GM06990 (cell line): ENCODE results near the gene SP7.
A peak's percentile ranks its signal among the peaks of the same experiment; 100 is the strongest.

Experiments used
- DNase-seq: peaks from one replicate; pipeline ENCODE4 v3.0.0-alpha.2; 2011; ENCODE audit not compliant: insufficient read length; ENCODE audit errors: extremely low read depth
- H3K27me3 ChIP-seq: replicated peaks from 2 replicates; pipeline ENCODE4 v1.6.0; 2011; ENCODE audit warnings: low read length; ENCODE audit not compliant: control insufficient read depth, insufficient read depth
- H3K36me3 ChIP-seq: 2 replicates; pipeline ENCODE4 v1.5.1; 2011; ENCODE audit warnings: low read length; ENCODE audit not compliant: control insufficient read depth, insufficient read depth
- H3K4me3 ChIP-seq: replicated peaks from 2 replicates; pipeline ENCODE4 v1.5.1; 2011; ENCODE audit warnings: low read depth, mild to moderate bottlenecking, control low read depth, low read length
- CTCF ChIP-seq: IDR thresholded peaks from 2 replicates; pipeline ENCODE4 v1.5.1; 2011; ENCODE audit warnings: low read length, control low read depth, mild to moderate bottlenecking, inconsistent platforms; ENCODE audit not compliant: insufficient read depth, poor library complexity, severe bottlenecking

Gene SP7

GRCh38 chr12:53347905-53348304 lies 11.8 kb upstream of the SP7 start:
- DNase-seq = no peak
- Histone ChIP-seq H3K27me3 (no peaks in the 10 kb centered on the region), H3K36me3 (no peaks in the 10 kb centered on the region), H3K4me3 (no peak overlapping the region)
- no peak for TF ChIP-seq CTCF

GRCh38 chr12:53346491-53346890 lies 10.3 kb upstream of the SP7 start:
- no peak for TF ChIP-seq CTCF
- Histone ChIP-seq H3K27me3 (no peaks in the 10 kb centered on the region), H3K4me3 (no peak overlapping the region), H3K36me3 (no peaks in the 10 kb centered on the region)
- DNase-seq = no peak

- H3K36me3 ChIP-seq = no peaks in the 10 kb centered on the region
- H3K27me3 ChIP-seq = no peaks in the 10 kb centered on the region
- DNase-seq = no peak
- H3K4me3 ChIP-seq = peak overlapping the region; percentile 72
- no peak for TF ChIP-seq CTCF
Measured at GRCh38 chr12:53345486-53346188, 9.5 kb upstream of the SP7 start.

GRCh38 chr12:53344824-53345485 lies 8.8 kb upstream of the SP7 start:
- peak; percentile 75 for DNase-seq
- TF ChIP-seq CTCF = peak; percentile 88
- Histone ChIP-seq H3K4me3 (peak overlapping the region; percentile 72), H3K27me3 (no peaks in the 10 kb centered on the region), H3K36me3 (no peaks in the 10 kb centered on the region)

GRCh38 chr12:53344487-53344823 lies 8.3 kb upstream of the SP7 start:
- H3K4me3 ChIP-seq = peak overlapping the region; percentile 72
- no peaks in the 10 kb centered on the region for H3K36me3 ChIP-seq
- H3K27me3 ChIP-seq = no peaks in the 10 kb centered on the region
- DNase-seq = no peak
- no peak for TF ChIP-seq CTCF

- no peak for DNase-seq
- TF ChIP-seq CTCF = no peak
- Histone ChIP-seq H3K27me3 (no peaks in the 10 kb centered on the region), H3K36me3 (no peaks in the 10 kb centered on the region), H3K4me3 (no peak overlapping the region)
Measured at GRCh38 chr12:53343969-53344368, 7.8 kb upstream of the SP7 start.
